Keratinocyte (primary cell): ENCODE results near the gene HSPA12B.

ENCODE experiments used
- CTCF ChIP-seq, 3 experiments: IDR thresholded peaks in 1 of 3; conservative IDR thresholded peaks in 1 of 3; optimal IDR thresholded peaks in 1 of 3; 2 replicates in 2 of 3; 3 replicates in 1 of 3; pipeline versions ENCODE3 to v1.5.1; 2011; ENCODE audit warnings: low read length in 3 of 3, mild to moderate bottlenecking in 3 of 3, moderate library complexity in 2 of 3, control low read depth in 1 of 3, inconsistent platforms in 1 of 3; ENCODE audit not compliant: insufficient read depth in 2 of 3; ENCODE audit errors: extremely low read depth in 1 of 3
- EZH2 ChIP-seq: IDR thresholded peaks from one replicate; pipeline ENCODE4 v1.6.1; 2012; ENCODE audit warnings: inconsistent platforms, mild to moderate bottlenecking, low read length, moderate library complexity

DNA sequence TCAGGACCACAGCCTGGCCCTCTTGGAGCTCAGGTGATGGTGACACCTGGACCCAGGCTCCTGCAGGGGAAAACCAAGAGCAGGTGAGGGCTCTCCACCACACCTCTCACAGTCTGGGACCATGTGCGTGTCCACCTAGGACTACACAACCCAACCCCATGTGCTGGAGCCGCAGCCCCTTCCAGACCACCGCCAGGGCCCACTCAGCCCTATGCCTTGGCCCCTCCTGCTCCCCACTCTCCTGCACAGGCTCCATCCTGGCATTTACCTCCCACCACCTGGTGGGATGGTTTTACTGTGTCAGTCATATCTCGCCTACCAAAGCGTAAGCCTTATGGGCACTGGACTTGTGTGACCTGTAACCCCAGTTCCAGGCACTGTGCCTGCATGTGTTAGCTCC is 37.6 kb upstream of the HSPA12B start:
- TF ChIP-seq CTCF (optimal IDR thresholded peaks at IDR 0.05 in 1 of 3, IDR thresholded peaks at IDR 0.05 in 1 of 3, conservative IDR thresholded peaks at IDR 0.05 in 1 of 3; ENCODE audit: extremely low read depth in 1 of 3, insufficient read depth in 2 of 3, low read length in 3 of 3) (no peak), EZH2 (no peak)
